Neural cell (in vitro differentiated cells): ENCODE results near the gene C1orf185. TPM values are rescaled to one million over a fixed set of nuclear protein-coding genes. Genes with fewer than 3 reads are reported as not detected.
A peak's percentile ranks its signal among the peaks of the same experiment; 100 is the strongest.

Experiments
- H2AFZ ChIP-seq: fragments of 200-600, 300-800 bp; sonication (generic), shearing (Covaris generic); 2 replicates; pipeline ENCODE4 v1.6.0; 2014; ENCODE audit warnings: low read depth, mild to moderate bottlenecking, antibody characterized with exemption, low read length, moderate library complexity
- H3F3A ChIP-seq: fragments of 200-600 bp; shearing (Covaris generic); 2 replicates; pipeline ENCODE4 v1.6.1; 2016; ENCODE audit warnings: mild to moderate bottlenecking, moderate library complexity, mixed read lengths, antibody characterized with exemption, low read length; ENCODE audit not compliant: insufficient read depth, poor library complexity, severe bottlenecking
- H3K27ac ChIP-seq: fragments of 200-600, 300-800 bp; sonication (generic), shearing (Covaris generic); 2 replicates; pipeline ENCODE4 v1.5.1; 2014; ENCODE audit warnings: mild to moderate bottlenecking, low read length, moderate library complexity
- H3K27me3 ChIP-seq: fragments of 300-800, 200-600 bp; sonication (generic), shearing (Covaris generic); 2 replicates; pipeline ENCODE4 v1.6.0; 2014; ENCODE audit warnings: mild to moderate bottlenecking, low read depth, low read length, moderate library complexity; ENCODE audit not compliant: insufficient read depth
- H3K36me3 ChIP-seq: fragments of 300-800, 200-600 bp; sonication (generic), shearing (Covaris generic); 2 replicates; pipeline ENCODE4 v1.5.1; 2014; ENCODE audit warnings: mild to moderate bottlenecking, antibody characterized with exemption, low read length, moderate library complexity; ENCODE audit not compliant: insufficient read depth
- H3K4me2 ChIP-seq: fragments of 300-800, 200-600 bp; sonication (generic), shearing (Covaris generic); 2 replicates; pipeline ENCODE4 v1.6.0; 2014; ENCODE audit warnings: mild to moderate bottlenecking, low read length
- H3K4me3 ChIP-seq: fragments of 300-800, 200-600 bp; sonication (generic), shearing (Covaris generic); 2 replicates; pipeline ENCODE4 v1.5.1; 2014; ENCODE audit warnings: mild to moderate bottlenecking, low read length, moderate library complexity
- H3K79me2 ChIP-seq: fragments of 200-600 bp; shearing (Covaris generic); replicated peaks from 2 replicates; pipeline ENCODE4 v1.6.0; 2014; ENCODE audit warnings: mild to moderate bottlenecking, low read length, moderate library complexity; ENCODE audit not compliant: insufficient read depth
- H3K9ac ChIP-seq: fragments of 300-800, 200-600 bp; sonication (generic), shearing (Covaris generic); 2 replicates; pipeline ENCODE4 v1.6.1; 2016; ENCODE audit warnings: mild to moderate bottlenecking, low read length, mixed read lengths
- H3K9me2 ChIP-seq: fragments of 200-600 bp; shearing (Covaris generic); 2 replicates; pipeline ENCODE4 v1.6.1; 2016; ENCODE audit warnings: mild to moderate bottlenecking, low read length, mixed read lengths; ENCODE audit not compliant: insufficient read depth
- H3K9me3 ChIP-seq: fragments of 200-600, 300-800 bp; sonication (generic), shearing (Covaris generic); 2 replicates; pipeline ENCODE4 v1.6.1; 2016; ENCODE audit warnings: mild to moderate bottlenecking, mixed run types, low read length, moderate library complexity, mixed read lengths
- H4K20me1 ChIP-seq: fragments of 200-600 bp; shearing (Covaris generic); 2 replicates; pipeline ENCODE4 v1.6.1; 2016; ENCODE audit warnings: mild to moderate bottlenecking, mixed run types; ENCODE audit not compliant: insufficient read depth
- CTCF ChIP-seq: fragments of 450-650 bp; IDR thresholded peaks from 2 replicates; pipeline ENCODE4 v1.5.1; 2014; ENCODE audit warnings: antibody characterized with exemption, mild to moderate bottlenecking, moderate library complexity; ENCODE audit not compliant: poor library complexity, severe bottlenecking
- EP300 ChIP-seq: fragments of 450-650 bp; conservative IDR thresholded peaks from 2 replicates; pipeline ENCODE4 v1.6.1; 2014; ENCODE audit warnings: antibody characterized with exemption, mild to moderate bottlenecking, moderate library complexity; ENCODE audit not compliant: poor library complexity, severe bottlenecking
- EZH2 ChIP-seq: fragments of 200-600, 300-800 bp; shearing (Covaris generic), sonication (generic); IDR thresholded peaks from 2 replicates; pipeline ENCODE4 v1.6.1; 2014; ENCODE audit warnings: antibody characterized with exemption, low read length, borderline replicate concordance, mild to moderate bottlenecking; ENCODE audit not compliant: insufficient read depth, poor library complexity, severe bottlenecking
- MXI1 ChIP-seq: fragments of 450-650 bp; conservative IDR thresholded peaks from 2 replicates; pipeline ENCODE4 v1.6.1; 2014; ENCODE audit warnings: antibody characterized with exemption, mild to moderate bottlenecking; ENCODE audit not compliant: poor library complexity, severe bottlenecking
- POLR2AphosphoS5 ChIP-seq: IDR thresholded peaks from 2 replicates; pipeline ENCODE4 v1.6.1; 2012
- RAD21 ChIP-seq: fragments of 450-650 bp; conservative IDR thresholded peaks from 2 replicates; pipeline ENCODE4 v1.6.1; 2014; ENCODE audit warnings: antibody characterized with exemption, mild to moderate bottlenecking, moderate library complexity
- REST ChIP-seq: IDR thresholded peaks from 2 replicates; pipeline ENCODE4 v1.6.1; 2012; ENCODE audit warnings: borderline replicate concordance
- SMC3 ChIP-seq: fragments of 450-650 bp; conservative IDR thresholded peaks from 2 replicates; pipeline ENCODE4 v1.6.1; 2014; ENCODE audit warnings: antibody characterized with exemption, mild to moderate bottlenecking, moderate library complexity; ENCODE audit not compliant: poor library complexity
- TAF1 ChIP-seq: IDR thresholded peaks from 2 replicates; pipeline ENCODE4 v1.6.1; 2012; ENCODE audit warnings: low read depth
- polyA plus RNA-seq: library from polyadenylated mRNA; depleted of rRNA; stranded (reverse); fragments of >200 nt; gene quantifications from 2 replicates; pipeline ENCODE4 v1.2.3, GENCODE V29; 2014

The C1orf185 gene
- polyA plus RNA-seq, 1 donor from 2014 or later = not detected

- H3K9me3 ChIP-seq = no peaks in the 10 kb centered on the region
- no peaks in the 10 kb centered on the region for H3F3A ChIP-seq
- H3K4me3 ChIP-seq = no peak overlapping the region
- no peaks in the 10 kb centered on the region for H3K79me2 ChIP-seq
- no peak overlapping the region for H2AFZ ChIP-seq
- no peak overlapping the region for H3K27ac ChIP-seq
- H3K9me2 ChIP-seq = no peaks in the 10 kb centered on the region
- no peaks in the 10 kb centered on the region for H4K20me1 ChIP-seq
- no peak overlapping the region for H3K4me2 ChIP-seq
- TF ChIP-seq POLR2AphosphoS5 (peak; percentile 41), SMC3 (no peak), TAF1 (no peak), MXI1 (no peak), EP300 (peak; percentile 78)
- no peaks in the 10 kb centered on the region for H3K27me3 ChIP-seq
- H3K9ac ChIP-seq = no peak overlapping the region
- H3K36me3 ChIP-seq = no peaks in the 10 kb centered on the region
Observed at GRCh38 chr1:51147394-51147793, 45.4 kb downstream of the C1orf185 start.

- no peak overlapping the region for H3K4me3 ChIP-seq
- no peak overlapping the region for H3K27ac ChIP-seq
- no peaks in the 10 kb centered on the region for H3F3A ChIP-seq
- H3K27me3 ChIP-seq = no peaks in the 10 kb centered on the region
- no peak overlapping the region for H3K4me2 ChIP-seq
- no peaks in the 10 kb centered on the region for H4K20me1 ChIP-seq
- H2AFZ ChIP-seq = no peak overlapping the region
- TF ChIP-seq SMC3 = no peak
- TF ChIP-seq POLR2AphosphoS5 = no peak
- TF ChIP-seq TAF1 = no peak
- TF ChIP-seq EZH2 = no peak
- TF ChIP-seq EP300 = no peak
- no peak for TF ChIP-seq CTCF
- no peak for TF ChIP-seq MXI1
- no peak for TF ChIP-seq REST
- no peaks in the 10 kb centered on the region for H3K9me2 ChIP-seq
- H3K36me3 ChIP-seq = no peaks in the 10 kb centered on the region
- no peaks in the 10 kb centered on the region for H3K79me2 ChIP-seq
- H3K9me3 ChIP-seq = peaks cover 7% of the 10 kb centered on the region
- H3K9ac ChIP-seq = no peak overlapping the region
Observed at GRCh38 chr1:51154776-51155175, 52.7 kb downstream of the C1orf185 start.

- no peak overlapping the region for H2AFZ ChIP-seq
- no peaks in the 10 kb centered on the region for H3K36me3 ChIP-seq
- H3K27me3 ChIP-seq = no peaks in the 10 kb centered on the region
- no peaks in the 10 kb centered on the region for H4K20me1 ChIP-seq
- H3K4me2 ChIP-seq = no peak overlapping the region
- no peak for TF ChIP-seq POLR2AphosphoS5
- no peak for TF ChIP-seq MXI1
- no peak for TF ChIP-seq TAF1
- no peak for TF ChIP-seq REST
- TF ChIP-seq SMC3 = no peak
- TF ChIP-seq EZH2 = no peak
- no peak for TF ChIP-seq EP300
- TF ChIP-seq RAD21 = no peak
- no peak for TF ChIP-seq CTCF
- H3K9me2 ChIP-seq = no peaks in the 10 kb centered on the region
- H3K27ac ChIP-seq = no peak overlapping the region
- no peak overlapping the region for H3K4me3 ChIP-seq
- no peaks in the 10 kb centered on the region for H3K79me2 ChIP-seq
- no peak overlapping the region for H3K9ac ChIP-seq
- H3K9me3 ChIP-seq = peaks cover 7% of the 10 kb centered on the region
- H3F3A ChIP-seq = no peaks in the 10 kb centered on the region
Observed at GRCh38 chr1:51156752-51157151, 54.7 kb downstream of the C1orf185 start.
